Stimulated activated CD8-positive, alpha-beta memory T cell treated with anti-CD3 and anti-CD28 coated beads, Interleukin-12 subunit alpha, Interleukin-12 subunit beta, amount 100 ng/mL, for 1 hour (primary cell): ENCODE data around the gene DOLPP1.

Source experiments
- DNase-seq: peaks from one replicate; pipeline ENCODE4 v3.0.0-alpha.2; 2020; ENCODE audit warnings: low read depth

The DOLPP1 gene

DNA sequence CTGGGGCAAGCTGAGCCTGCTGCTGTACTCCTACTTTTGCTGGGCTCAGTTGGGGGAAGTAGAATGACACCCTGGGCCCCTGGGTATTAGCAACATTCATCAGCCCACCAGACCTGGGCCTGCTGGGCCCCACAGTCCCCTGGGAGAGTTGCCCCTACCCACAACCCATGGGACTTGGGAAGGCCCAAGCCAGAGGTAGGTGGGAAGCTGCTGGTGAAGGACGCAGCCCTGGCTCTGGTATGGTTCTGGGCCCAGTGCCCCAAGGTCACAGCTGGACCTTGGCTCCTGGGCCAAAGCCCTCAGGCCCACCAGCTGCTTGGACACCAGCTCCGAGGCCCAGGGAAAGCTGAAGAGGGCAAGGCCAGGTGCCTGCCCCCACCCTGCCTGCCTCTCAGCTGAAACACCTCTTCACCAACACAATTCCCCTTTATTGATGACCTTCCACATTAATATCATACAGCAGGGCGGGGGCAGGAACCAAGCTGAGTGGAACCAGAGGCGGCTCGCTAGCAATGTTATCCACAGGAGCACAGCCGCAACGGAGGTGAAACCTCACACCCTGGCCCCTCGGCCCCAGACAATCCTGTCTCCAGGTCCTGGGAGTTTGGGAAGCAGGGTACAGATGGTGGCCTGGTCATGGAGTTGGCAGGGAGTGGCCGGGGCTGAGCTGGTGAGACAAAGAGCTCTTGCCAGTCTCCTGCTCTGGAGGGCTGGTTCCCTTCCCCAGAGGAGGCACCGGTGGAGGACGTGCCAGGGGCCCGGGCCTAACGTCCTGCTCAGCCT, 13.7 kb downstream of the DOLPP1 start:
- DNase-seq: no peak

DNA sequence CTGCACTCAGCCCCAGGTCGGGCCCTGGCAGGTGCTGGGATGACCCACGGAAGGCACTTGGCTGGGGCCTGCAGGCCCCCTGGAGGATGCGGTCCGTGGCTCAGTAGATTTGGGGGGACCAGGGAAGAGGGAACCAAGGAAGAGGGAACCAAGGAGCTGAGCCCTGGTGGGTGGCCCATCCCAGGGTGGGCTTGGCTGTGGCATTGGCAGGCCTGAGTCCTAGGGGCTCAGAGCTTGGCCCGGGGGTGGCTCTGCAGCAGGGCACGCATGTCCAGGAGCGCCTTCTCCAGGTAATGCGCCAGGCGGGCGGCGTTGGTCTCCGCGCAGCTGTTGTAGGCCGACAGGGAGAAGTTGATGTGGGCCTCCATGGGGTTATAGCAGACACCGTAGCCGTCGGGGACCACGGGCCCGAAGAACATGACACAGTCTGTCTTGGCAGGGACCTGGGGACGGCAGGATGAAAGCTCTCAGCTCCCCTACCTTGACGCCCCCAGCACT, 14.3 kb downstream of the DOLPP1 start:
- no peak for DNase-seq

DNA sequence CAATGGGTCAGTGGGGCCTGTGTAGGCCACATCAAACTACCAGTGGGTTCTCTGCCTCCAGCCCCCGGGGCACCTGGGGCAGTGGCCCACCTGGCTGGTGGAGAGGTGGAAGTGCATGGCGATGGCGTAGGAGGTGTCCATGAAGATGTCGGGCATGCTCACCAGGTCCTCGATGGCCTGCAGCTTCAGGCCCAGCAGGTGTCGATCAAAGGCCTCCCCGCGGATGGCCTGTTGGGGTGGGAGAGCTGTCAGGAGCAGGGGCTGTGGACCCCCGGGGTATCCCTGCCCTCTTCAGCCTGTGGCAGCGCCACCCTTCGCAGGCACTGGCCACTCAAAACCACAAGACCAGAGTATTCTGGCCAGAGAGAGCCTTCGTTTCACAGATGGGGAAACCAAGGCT, 15.0 kb downstream of the DOLPP1 start:
- no peak for DNase-seq

DNA sequence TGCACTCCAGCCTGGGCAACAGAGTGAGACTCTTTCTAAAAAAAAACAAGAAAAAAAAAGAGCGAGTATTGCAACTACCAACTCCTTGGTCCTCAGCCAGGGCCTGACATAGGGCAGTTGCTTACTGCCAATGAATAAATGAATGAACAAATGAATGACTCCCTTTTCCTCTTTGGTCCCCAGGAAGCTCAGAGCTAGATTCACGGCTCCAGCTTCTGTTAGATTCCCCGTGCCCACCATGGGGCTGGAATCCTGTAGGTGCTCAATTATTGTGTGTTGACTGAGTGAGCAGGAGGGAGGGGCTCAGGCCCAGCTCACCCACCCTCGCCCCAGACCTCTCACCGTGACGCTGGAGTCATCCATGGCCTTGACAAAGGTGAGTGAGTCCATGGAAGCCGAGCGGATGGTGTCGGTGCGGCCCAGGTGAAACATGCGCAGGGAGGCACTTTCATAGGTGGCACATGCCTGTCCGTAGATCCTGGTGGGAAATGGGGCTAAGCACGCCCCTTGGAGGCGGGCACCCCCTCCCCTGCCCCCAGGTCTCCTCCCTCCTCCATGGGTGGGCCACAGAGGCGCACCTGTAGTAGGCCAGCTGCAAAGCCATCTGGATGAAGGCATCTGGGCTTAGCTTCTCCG, 16.9 kb downstream of the DOLPP1 start:
- no peak for DNase-seq

DNA sequence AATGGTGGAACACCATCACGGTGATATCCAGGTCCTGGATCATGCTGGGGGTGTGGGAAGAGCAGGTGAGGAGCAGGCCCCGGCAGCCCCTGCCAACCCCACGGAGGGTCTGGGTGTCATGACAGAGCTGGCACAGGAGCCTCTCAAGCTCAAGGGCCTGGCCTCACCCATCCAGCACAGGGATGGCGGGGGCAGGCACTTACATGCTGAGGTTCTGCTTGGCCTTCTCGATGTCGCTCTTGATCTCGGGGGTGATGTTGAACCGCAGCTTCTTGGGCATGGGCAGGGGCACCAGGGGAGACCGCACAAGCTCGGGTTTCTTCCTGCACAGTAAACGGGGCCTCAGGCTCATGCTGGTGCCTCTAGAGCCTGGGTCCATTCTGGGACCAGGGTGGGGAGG, 17.4 kb downstream of the DOLPP1 start:
- no peak for DNase-seq

DNA sequence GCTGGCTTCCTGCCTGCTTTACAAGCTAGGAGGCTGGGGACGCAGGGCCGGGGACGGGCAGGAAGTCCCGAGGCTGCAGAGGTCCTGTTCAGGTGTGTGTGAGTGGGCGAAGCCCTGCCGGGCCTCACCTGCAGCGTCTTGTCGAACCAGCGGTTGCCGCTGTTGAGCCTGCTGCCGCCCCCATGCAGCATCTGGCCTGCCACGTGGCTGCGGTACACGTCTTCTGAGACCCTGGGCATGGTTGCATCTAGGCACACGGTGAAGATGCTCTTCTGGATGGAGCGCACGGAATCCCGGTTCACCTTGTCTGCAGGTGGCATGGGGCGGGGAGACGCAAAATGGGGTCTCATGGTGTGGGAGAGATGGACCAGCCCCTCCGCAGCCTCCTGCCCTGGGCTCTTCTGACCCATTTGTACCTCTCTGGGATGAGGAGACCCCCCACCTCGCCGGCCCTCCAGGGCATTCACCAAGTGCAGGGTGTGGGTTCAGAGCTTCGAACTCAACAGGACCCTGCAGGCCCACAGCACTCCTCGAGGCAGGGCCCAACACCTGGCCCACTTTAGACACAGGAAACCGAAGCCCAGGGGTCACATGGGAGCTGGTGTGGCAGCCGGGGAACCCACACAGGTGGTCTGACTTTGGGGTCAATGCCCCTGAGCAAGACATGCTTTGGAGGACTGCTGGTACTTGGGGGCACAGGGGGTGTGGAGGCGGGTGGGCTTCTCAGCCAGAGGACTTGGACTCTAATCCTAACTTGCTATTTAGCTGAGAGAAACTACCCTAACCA, 19.7 kb downstream of the DOLPP1 start:
- no peak for DNase-seq

DNA sequence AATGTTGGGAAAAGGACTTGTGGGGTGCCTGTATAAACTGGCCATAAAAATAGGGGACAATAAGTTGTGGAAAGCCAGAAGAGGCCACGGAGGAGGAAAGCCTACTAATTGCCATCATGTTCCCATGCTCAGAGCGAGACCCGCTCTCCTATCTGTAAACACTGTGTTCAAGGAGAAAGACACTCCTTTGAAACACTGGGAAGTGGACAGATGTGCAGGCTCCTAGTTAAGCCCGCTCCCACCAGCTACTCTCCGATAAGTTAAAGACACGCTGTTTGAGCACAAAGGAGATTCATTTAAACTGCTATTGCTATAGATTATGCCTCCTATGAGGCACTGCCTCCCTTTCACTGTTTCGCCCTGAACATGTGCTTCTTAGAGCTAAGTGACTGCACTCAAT, 20.4 kb downstream of the DOLPP1 start:
- no peak for DNase-seq

DNA sequence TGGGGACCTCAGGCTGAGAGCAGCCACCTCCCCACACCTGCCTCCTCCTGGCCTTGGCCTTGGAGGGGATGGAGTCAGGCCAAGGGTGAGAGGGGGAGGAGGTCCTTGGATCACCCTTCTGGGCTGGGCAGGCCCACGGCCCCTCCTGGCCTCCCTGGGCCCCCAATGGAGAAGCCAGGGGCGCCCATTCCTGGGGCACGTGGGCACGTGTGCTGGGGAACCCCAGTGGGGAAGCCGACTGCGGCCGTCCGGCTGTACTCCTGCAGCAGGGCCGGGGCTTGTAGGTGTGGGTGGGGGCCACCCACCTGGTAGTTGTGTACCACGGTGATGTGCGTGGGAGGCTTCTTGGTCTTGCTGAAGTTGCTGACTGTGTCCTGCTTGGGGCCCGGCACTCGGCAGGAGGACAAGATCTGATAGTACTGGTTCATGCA, 21.2 kb downstream of the DOLPP1 start:
- DNase-seq: no peak

DNA sequence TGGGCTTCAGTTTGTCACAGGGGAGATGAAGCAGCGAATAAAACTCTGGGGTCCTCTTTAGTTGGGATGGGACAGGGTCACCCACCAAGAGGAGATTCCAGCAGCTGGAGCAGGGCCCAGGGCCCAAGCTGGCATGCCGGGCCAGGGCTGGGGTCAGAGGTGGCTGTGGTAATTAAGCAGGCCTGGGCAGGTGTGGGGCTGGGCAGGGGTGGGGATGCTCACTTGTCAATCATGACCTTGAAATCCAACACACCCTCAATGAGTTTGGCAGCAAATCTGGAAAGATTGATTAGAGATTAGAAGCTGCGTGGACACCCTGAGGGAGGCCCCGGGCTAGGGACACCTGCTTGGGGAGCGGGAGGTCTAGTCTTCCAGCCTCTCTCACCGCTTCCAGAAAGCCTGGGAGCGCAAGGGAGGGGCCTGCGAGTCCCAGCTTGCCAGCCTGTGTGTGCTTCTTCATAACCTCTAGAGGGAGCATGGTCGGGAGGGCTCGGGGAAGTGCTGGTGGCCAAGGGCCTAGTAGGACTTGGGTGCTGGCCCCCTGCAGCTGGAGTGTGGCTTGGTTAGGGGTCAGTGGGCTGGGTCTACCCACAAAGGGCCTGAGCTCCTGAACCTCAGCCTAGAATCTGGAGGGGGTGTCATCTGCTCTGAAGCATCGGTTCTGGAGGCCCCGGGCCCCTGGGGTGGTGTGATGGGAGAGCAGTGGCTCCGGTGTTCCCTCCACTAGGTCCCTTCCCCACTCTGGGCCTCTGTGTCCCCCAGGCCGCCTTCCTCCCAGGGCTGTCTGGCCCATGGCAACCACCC, 22.1 kb downstream of the DOLPP1 start:
- DNase-seq: no peak

DNA sequence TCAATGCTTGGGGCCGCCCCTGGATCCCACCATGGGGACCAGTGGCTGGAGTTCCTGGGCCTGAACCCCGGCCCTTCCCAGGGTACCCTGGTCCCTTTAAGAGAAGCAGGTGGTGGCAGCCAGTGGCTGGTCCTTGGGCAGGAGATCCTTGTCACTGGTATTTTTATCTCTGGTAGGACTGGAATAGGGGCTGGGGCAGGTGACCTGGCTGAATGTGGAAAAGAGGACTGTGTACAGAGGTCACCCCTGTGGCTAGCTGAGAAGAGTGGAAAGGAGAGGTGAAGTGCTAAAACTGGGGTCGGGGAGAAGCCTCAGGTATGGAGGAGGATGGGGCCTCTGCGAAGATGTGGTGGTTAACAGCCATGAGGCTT, 22.7 kb downstream of the DOLPP1 start:
- DNase-seq: no peak

DNA sequence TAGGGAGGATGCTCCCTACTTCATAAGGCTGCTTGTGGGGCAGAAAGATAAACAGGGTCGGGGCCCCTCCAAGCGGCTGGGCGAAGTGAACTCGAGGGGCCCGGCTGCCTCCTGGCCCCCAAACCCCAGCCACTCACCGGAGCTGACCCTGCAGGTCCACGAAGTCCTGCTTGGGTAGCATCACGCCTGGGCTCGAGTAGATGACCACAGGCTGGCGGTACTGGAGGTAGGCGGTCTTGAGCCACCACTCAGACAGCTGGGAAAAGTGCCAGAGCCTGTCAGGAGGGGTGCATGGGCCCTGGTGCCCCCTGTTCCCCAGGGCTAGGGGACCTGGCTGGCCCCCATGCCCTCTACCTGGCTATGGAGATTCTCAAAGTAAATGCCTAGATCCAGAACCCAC, 23.1 kb downstream of the DOLPP1 start:
- DNase-seq: no peak

DNA sequence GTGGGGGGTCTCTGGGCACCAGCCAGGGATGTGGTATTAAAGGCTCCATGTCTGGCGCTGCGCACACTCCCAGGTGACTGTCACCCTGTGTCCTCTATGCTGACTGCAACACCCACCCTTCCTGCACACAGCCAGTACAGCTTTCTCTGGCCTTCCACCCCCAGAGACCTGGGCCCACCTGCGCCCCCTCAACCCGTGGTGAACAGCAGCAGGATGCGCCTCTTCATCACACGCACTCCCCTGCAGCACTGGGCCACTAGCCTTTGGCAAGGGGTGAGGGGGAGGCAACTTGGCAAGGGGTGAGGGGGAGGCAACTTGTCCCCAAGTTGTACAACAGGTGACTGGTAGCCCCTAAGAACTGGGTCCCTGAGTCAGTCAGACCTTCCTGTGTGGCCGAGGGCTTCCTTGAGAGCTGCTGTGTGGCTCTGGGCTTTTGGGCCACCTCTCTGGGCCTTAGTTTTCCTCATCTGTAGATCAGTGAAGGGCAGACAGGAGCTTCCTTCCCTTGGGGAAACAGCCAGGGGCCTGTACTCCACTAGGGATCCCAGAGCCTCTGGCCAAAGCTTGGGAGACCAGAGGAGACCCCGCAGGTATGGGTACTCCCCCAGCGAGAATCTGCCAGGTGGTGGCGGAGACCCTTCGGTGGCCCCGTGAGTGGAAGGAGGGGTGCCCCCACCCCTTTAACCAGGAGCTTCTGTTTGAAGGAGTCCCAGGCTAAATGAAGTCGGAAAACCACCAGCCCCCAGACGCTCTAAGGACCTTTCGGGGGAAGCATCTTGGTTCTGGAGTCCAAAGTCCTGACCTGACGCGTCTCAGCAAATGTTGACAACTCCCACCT, 25.2 kb downstream of the DOLPP1 start:
- DNase-seq: no peak

DNA sequence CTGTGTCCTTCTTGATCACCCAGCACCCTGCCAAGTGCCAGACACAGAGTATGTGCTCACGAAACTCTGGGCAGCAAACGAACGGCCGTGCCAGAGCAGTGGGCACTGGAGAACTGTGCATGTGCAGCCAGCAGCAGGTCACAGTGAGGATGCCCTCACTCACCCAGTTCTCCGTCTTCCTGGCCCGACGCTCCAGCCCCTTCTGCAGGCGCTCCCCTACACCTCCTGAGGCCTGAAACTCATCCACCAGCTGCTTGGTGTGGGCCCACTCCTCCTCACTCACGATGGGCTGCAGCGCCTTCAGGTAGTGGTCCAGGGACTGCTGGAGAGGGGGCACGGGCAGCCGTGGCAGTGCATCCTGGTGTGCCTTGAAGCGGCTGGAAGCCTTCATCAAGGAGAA, 26.7 kb downstream of the DOLPP1 start:
- no peak for DNase-seq

DNA sequence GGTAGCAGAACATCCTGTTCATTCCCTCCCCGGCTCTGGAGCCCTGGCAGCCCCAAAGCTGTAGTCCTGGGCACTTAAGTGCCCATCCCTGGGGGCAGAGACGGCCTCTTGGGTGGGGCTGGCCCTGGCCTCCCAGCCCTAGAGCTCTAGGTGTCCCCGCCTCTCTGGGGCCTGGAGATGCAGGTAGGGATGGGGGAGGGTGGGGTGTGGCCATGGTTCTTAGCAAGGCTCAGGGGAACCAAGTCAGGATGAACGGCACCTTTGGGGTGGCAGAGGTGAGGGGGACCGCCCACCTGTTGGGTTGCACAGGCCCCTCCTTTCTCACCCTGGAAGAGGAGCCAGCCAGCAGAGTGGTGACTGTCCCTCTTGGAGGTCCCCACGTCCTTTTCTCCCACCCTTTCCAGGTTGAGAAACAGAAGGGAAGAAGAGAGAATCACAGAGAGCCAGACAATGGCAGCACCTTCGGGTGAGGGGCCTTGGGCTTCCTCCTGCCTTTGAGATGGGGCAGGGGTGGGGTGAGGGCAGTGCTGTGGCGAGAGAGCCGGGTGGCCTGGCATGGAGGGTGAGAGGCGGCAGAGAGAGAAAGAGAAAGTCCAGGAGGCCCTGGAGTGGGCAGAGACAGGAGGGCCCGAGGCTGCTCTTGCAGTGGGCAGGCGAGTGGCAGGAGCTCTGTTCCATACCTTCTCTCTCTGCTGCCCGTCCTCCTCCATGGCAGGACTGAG, 27.3 kb downstream of the DOLPP1 start:
- no peak for DNase-seq

DNA sequence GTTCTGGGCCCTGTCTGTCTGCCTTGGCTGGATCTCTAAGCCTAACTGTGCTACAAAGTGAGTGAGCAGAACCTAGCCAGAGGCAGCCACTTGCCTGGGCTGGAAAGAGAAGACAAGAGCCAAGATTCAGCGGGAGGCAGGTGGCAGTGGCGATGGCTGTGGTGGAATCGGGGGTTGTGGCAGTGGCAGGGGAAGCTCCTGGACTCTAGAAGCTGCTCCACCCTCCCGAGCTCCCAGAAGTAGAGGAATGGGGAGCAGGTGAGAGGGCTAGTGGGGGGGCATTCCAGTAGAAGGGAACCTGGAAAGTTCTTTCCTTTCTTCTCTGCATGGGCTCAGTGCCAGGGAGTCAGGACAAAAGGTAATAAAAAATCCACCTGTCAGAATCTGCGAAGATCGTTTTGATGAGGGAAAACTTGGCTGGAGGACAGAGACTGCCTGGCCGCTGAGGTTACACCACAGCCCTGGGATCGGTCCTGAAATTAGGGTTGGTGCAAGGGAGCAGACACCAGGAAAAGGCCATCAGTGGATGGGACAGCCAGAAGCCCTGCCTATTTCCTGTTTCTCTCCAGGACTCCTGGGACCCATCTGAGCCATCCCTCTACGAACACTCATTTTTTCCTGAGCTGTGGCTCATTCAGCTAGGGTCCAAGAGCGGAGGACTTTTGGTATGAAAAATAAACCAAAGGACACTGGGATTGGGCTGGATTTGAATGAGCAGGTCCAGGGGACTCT, 28.1 kb downstream of the DOLPP1 start:
- no peak for DNase-seq

DNA sequence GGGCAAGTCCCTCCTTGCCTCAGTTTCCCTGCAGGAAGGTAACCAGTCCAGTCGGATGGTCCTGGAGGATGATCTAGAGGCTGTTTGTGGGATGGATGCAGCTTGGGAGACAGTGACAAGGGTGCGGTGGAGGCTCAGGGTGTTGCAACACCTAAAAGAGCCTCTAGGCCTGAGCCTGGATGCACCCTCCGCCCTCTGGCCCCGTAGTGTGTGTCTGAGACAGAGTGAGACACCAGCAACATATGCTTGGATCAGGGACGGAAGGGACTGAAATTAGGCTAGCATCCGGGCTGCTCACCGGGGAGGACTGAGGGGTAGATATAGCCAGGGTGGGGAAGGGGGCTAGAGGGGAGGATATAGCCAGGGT, 28.6 kb downstream of the DOLPP1 start:
- no peak for DNase-seq

DNA sequence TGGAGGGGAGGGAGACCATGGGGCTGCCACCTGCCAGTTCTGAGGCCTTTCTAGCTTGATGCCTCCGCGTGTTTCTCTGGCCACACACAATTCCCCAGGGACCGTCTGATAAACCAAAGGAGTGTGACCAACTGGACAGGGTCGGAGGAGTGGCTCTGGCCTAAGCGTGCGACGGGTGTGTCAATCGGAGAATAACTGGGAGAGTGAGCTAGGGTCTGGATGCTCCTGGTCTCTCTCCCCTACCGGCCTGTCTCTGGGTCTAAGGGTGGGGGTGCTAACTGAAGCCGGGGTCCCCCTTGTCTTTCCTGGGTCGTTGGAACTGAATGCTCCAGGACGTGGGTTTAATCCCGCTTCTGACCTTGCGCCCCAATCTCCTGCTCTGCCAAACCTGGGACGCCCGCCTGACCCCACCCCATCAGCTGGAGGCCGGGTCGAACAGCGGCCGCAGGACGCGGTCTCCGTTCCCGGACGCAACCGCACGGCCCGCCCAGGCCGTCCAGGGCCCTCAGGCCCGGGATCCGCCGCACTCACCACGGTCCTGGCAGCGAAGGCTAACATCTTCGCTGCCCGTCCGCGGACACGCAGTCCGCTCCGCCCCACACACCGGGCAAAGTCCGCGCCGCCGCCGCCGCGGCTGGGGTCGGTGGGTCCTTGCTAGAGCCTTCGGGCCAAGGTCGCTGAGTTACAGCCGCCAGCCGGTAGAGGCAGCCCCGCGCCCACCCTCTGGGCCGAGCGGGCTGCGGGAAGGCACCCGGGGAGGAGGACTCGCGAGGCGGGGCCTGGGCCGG, 29.2 kb downstream of the DOLPP1 start:
- no peak for DNase-seq

DNA sequence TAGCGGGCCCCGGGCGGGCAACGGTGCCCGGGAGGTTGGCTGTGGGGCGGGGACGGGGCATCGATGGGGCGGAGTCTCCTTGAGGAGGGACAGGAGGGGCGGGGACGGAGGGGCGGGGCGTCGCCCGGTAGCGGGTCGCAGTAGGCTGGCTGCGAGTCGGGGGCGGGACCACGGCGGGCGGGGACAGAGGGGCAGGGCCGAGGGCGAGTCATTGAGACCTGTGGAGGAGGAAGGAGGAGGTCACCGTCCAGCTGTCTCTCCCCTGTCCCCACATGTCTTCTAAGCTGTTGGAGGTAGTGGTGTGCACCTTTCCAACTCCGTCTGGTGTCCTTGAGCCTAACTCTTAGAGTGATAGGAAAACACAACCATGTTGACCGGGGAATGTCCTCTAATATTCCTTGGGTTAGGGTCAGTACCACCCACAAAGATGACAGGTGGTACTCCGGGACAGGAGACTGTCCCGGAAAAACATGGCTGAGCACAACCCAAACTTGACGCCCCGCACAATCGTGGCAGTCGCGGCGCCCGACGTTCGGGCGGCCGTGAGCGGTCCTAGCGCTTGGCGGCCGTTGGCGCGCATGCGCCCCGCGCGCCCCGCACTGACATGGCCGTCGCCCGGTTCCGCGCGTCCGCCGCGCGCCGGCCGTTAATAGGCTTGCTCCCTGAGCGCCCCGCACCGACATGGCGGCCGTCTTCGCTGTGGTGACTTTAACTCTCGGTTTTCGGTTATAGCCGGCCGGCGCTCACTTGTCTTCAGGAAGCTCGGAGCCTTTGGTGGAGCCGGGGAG, 30.0 kb downstream of the DOLPP1 start, which contains the start of the genes CRAT and PTPA:
CRAT (minus strand) TSS at position 54 of the 788 bp plus-strand sequence. CDS start 284 bp downstream, outside the sequence.
PTPA (plus strand) TSS at position 676 of the 788 bp plus-strand sequence. CDS start 186 bp downstream, outside the sequence.
- DNase-seq: peak; percentile 90
